K562 (cell line): Measurements from ENCODE around the gene PATJ. TPM values are rescaled to one million over a fixed set of nuclear protein-coding genes. Genes with fewer than 3 reads are reported as not detected.
A peak's percentile ranks its signal among the peaks of the same experiment; 100 is the strongest.

ENCODE experiments used
- ATF6 ChIP-seq: sonication (generic); formaldehyde crosslinking; IDR thresholded peaks from 2 replicates; pipeline ENCODE4 v1.4.0; 2020; ENCODE audit warnings: mild to moderate bottlenecking, missing genetic modification reagents
- CBX1 ChIP-seq: sonication (generic); IDR thresholded peaks from 2 replicates; pipeline ENCODE4 v1.6.1; 2016; ENCODE audit warnings: antibody characterized with exemption, low read depth, mild to moderate bottlenecking
- EP400 ChIP-seq: fragments of 450-650 bp; IDR thresholded peaks from 2 replicates; pipeline ENCODE4 v1.6.1; 2017; ENCODE audit warnings: antibody characterized with exemption, mild to moderate bottlenecking, moderate library complexity
- HCFC1 ChIP-seq: IDR thresholded peaks from 2 replicates; pipeline ENCODE4 v1.6.1; 2012; ENCODE audit warnings: low read depth, low read length, improper control_type of control experiment
- HLTF ChIP-seq: fragments of 450-650 bp; IDR thresholded peaks from 2 replicates; pipeline ENCODE4 v1.6.1; 2016
- HMGN3 ChIP-seq: IDR thresholded peaks from 2 replicates; pipeline ENCODE4 v1.6.1; 2011; ENCODE audit warnings: borderline replicate concordance, low read depth, mild to moderate bottlenecking, mixed read lengths, low read length; ENCODE audit not compliant: insufficient read length; ENCODE audit errors: extremely low read depth
- MCM7 ChIP-seq, 2 experiments: fragments of 450-650 bp; IDR thresholded peaks; 2 replicates each; pipeline ENCODE4 v1.6.1; 2016 to 2018
- MEF2D ChIP-seq: conservative IDR thresholded peaks from 2 replicates; pipeline ENCODE4 v1.6.1; 2016; ENCODE audit warnings: low read depth, missing genetic modification characterization, missing compliant biosample characterization
- MEIS2 ChIP-seq: fragments of 450-650 bp; IDR thresholded peaks from 2 replicates; pipeline ENCODE4 v1.6.1; 2014; ENCODE audit warnings: mild to moderate bottlenecking; ENCODE audit not compliant: partially characterized antibody
- MTA2 ChIP-seq: fragments of 450-650 bp; IDR thresholded peaks from 2 replicates; pipeline ENCODE4 v1.6.1; 2016; ENCODE audit warnings: low read depth
- MXD1 ChIP-seq: fragments of 250-450 bp; sonication (Bioruptor Pico); IDR thresholded peaks from 2 replicates; pipeline ENCODE4 v1.8.0; 2021; ENCODE audit warnings: borderline replicate concordance, mild to moderate bottlenecking, moderate library complexity; ENCODE audit not compliant: poor library complexity, severe bottlenecking
- NCOA2 ChIP-seq, 2 experiments: fragments of 450-650 bp; IDR thresholded peaks; 2 replicates each; pipeline ENCODE4 v1.6.1; 2018; ENCODE audit warnings: mild to moderate bottlenecking in 2 of 2, moderate library complexity in 1 of 2; ENCODE audit not compliant: partially characterized antibody in 2 of 2
- NR2F6 ChIP-seq: fragments of 450-650 bp; formaldehyde crosslinking; IDR thresholded peaks from 2 replicates; pipeline ENCODE4 v1.4.0; 2020; ENCODE audit warnings: mild to moderate bottlenecking
- SFPQ ChIP-seq: fragments of 200-400 bp; formaldehyde crosslinking; IDR thresholded peaks from 2 replicates; pipeline ENCODE4 v1.6.1; 2017; ENCODE audit warnings: mild to moderate bottlenecking, low read depth, low read length, moderate library complexity
- SNAPC5 ChIP-seq: fragments of 250-450 bp; sonication (Bioruptor Pico); IDR thresholded peaks from 2 replicates; pipeline ENCODE4 v1.8.0; 2021; ENCODE audit warnings: moderate library complexity, mild to moderate bottlenecking, inconsistent platforms
- STAT5A ChIP-seq: IDR thresholded peaks from 2 replicates; pipeline ENCODE4 v1.6.1; 2012; ENCODE audit warnings: low read length, inconsistent platforms, borderline replicate concordance
- TAF1 ChIP-seq: IDR thresholded peaks from 2 replicates; pipeline ENCODE4 v1.6.1; 2011; ENCODE audit warnings: mild to moderate bottlenecking, low read length, moderate library complexity; ENCODE audit not compliant: insufficient read depth, control insufficient read depth, severe bottlenecking; ENCODE audit errors: extremely low read depth
- ZNF253 ChIP-seq: fragments of 250-450 bp; sonication (Bioruptor Pico); conservative IDR thresholded peaks from 2 replicates; pipeline ENCODE4 v1.6.1; 2021; ENCODE audit warnings: mild to moderate bottlenecking
- ZNF3 ChIP-seq: fragments of 250-450 bp; sonication (Bioruptor Pico); IDR thresholded peaks from 2 replicates; pipeline ENCODE4 v1.5.0; 2021; ENCODE audit warnings: mild to moderate bottlenecking, moderate library complexity
- ZNF445 ChIP-seq: fragments of 250-450 bp; sonication (Bioruptor Pico); IDR thresholded peaks from 2 replicates; pipeline ENCODE4 v1.4.0; 2020; ENCODE audit warnings: low read depth, mild to moderate bottlenecking, moderate library complexity
- ZNF507 ChIP-seq: conservative IDR thresholded peaks from 2 replicates; pipeline ENCODE4 v1.6.1; 2017; ENCODE audit warnings: missing genetic modification characterization, missing compliant biosample characterization
- ZNF79 ChIP-seq: fragments of 250-450 bp; sonication (Bioruptor Pico); IDR thresholded peaks from 2 replicates; pipeline ENCODE4 v1.4.0; 2020; ENCODE audit warnings: low read depth, mild to moderate bottlenecking, moderate library complexity
- ZNF830 ChIP-seq: fragments of 250-450 bp; sonication (Bioruptor Pico); IDR thresholded peaks from 2 replicates; pipeline ENCODE4 v1.5.0; 2021; ENCODE audit warnings: mild to moderate bottlenecking
- polyA plus RNA-seq, 8 experiments: library from polyadenylated mRNA; depleted of rRNA in 4 of 8; stranded (reverse) in 5 of 8; unstranded in 3 of 8; fragments of >200 nt; fragmentation: Nextera tagmentation in 2 of 8; fragmentation: Illumina TruSeq in 1 of 8; extraction: Ambion mirVana in 2 of 8; extraction: Trizol in 1 of 8; gene quantifications; 2 replicates each; pipeline versions ENCODE4 v1.2.1 to v1.2.3, GENCODE V29; 2011 to 2014; ENCODE audit warnings: inconsistent platforms in 1 of 8, missing spikeins in 1 of 8
- total RNA-seq, 7 experiments: library from RNA; depleted of rRNA in 6 of 7; stranded (reverse); fragments of >200 nt in 6 of 7; fragmentation: Illumina TruSeq in 2 of 7; extraction: Trizol in 2 of 7; gene quantifications; 2 replicates each; pipeline versions ENCODE4 v1.2.1 to v1.2.3, GENCODE V29; 2011 to 2021; ENCODE audit warnings: low replicate concordance in 1 of 7

PATJ gene
- total and polyA plus RNA-seq, 9 of the 15 experiments (the other 6 are each of a cell fraction or from before 2014, with no cell fraction given) = 0.22 TPM; not detected in 8

GRCh38 chr1:61708953-61709907, 33.0 kb upstream of the PATJ start (continued):
- no peak for TF ChIP-seq EP400
- TF ChIP-seq SNAPC5 (CRISPR knock-in tag) = no peak
- no peak for TF ChIP-seq ZNF79
- TF ChIP-seq ATF6 = no peak
- TF ChIP-seq NR2F6 = no peak
- no peak for TF ChIP-seq ZNF507 (tag)
- no peak for TF ChIP-seq MEF2D
- TF ChIP-seq HLTF = no peak
- no peak for TF ChIP-seq SFPQ
- peak; percentile 61 for TF ChIP-seq MTA2
- no peak for TF ChIP-seq MXD1 (CRISPR knock-in tag)
- no peak for TF ChIP-seq ZNF830
- TF ChIP-seq CBX1 = no peak
- peak; percentile 92 for TF ChIP-seq MEIS2
- TF ChIP-seq HCFC1 = no peak
- TF ChIP-seq ZNF253 (CRISPR knock-in tag) = no peak
- peak; percentile 40; the same call in 1 of the 2 replicates for TF ChIP-seq STAT5A
- TF ChIP-seq HMGN3 = no peak
- no peak for TF ChIP-seq NCOA2 (IDR thresholded peaks at IDR 0.05; ENCODE audit: partially characterized antibody in 2 of 2)
- no peak for TF ChIP-seq TAF1
- TF ChIP-seq ZNF445 = no peak
- no peak for TF ChIP-seq MCM7 (IDR thresholded peaks at IDR 0.05)
- no peak for TF ChIP-seq ZNF3
